GM23248 (cell line): Measurements from ENCODE around the gene PPP1R13B. TPM values are rescaled to one million over a fixed set of nuclear protein-coding genes. Genes with fewer than 3 reads are reported as not detected.
A peak's percentile ranks its signal among the peaks of the same experiment; 100 is the strongest.

ENCODE experiments used
- DNase-seq: peaks from one replicate; pipeline ENCODE4 v3.0.0-alpha.2; 2015
- H2AFZ ChIP-seq: fragments of 200-600 bp; sonication (generic); 2 replicates; pipeline ENCODE4 v1.6.1; 2016; ENCODE audit warnings: antibody characterized with exemption
- H3F3A ChIP-seq: fragments of 200-600 bp; sonication (generic); 2 replicates; pipeline ENCODE4 v1.6.1; 2016; ENCODE audit warnings: mild to moderate bottlenecking, antibody characterized with exemption, mixed run types; ENCODE audit not compliant: insufficient read depth
- H3K27ac ChIP-seq: fragments of 200-600 bp; sonication (generic); 2 replicates; pipeline ENCODE4 v1.5.1; 2016; ENCODE audit warnings: mild to moderate bottlenecking
- H3K27me3 ChIP-seq: fragments of 200-600 bp; sonication (generic); replicated peaks from 2 replicates; pipeline ENCODE4 v1.6.1; 2016; ENCODE audit warnings: mild to moderate bottlenecking; ENCODE audit not compliant: insufficient read depth
- H3K36me3 ChIP-seq: fragments of 200-600 bp; sonication (generic); 2 replicates; pipeline ENCODE4 v1.6.1; 2016; ENCODE audit warnings: low read depth, mild to moderate bottlenecking
- H3K4me1 ChIP-seq: fragments of 200-600 bp; sonication (generic); 2 replicates; pipeline ENCODE4 v1.6.1; 2016; ENCODE audit warnings: mild to moderate bottlenecking; ENCODE audit not compliant: insufficient read depth
- H3K4me2 ChIP-seq: fragments of 200-600 bp; sonication (generic); one replicate; pipeline ENCODE4 v1.6.1; 2016; ENCODE audit warnings: mild to moderate bottlenecking; ENCODE audit not compliant: unreplicated experiment
- H3K4me3 ChIP-seq: fragments of 200-600 bp; sonication (generic); 2 replicates; pipeline ENCODE4 v1.5.1; 2016; ENCODE audit warnings: mild to moderate bottlenecking
- H3K79me2 ChIP-seq: fragments of 200-600 bp; sonication (generic); 2 replicates; pipeline ENCODE4 v1.6.1; 2016; ENCODE audit warnings: mild to moderate bottlenecking; ENCODE audit not compliant: insufficient read depth
- H3K9ac ChIP-seq: fragments of 200-600 bp; sonication (generic); 2 replicates; pipeline ENCODE4 v1.6.1; 2016; ENCODE audit warnings: mild to moderate bottlenecking
- H3K9me2 ChIP-seq: fragments of 200-600 bp; sonication (generic); 2 replicates; pipeline ENCODE4 v1.6.1; 2016; ENCODE audit warnings: mixed run types, mild to moderate bottlenecking, moderate library complexity; ENCODE audit not compliant: insufficient read depth
- H3K9me3 ChIP-seq: fragments of 200-600 bp; sonication (generic); one replicate; pipeline ENCODE4 v1.6.1; 2017; ENCODE audit warnings: low read depth
- H4K20me1 ChIP-seq: fragments of 200-600 bp; sonication (generic); 2 replicates; pipeline ENCODE4 v1.6.0; 2016; ENCODE audit not compliant: insufficient read depth
- EZH2 ChIP-seq: fragments of 200-600 bp; sonication (generic); IDR thresholded peaks from 2 replicates; pipeline ENCODE4 v1.6.1; 2018; ENCODE audit warnings: antibody characterized with exemption, mild to moderate bottlenecking; ENCODE audit not compliant: insufficient read depth, poor library complexity, severe bottlenecking
- EZH2phosphoT487 ChIP-seq: fragments of 200-600 bp; sonication (generic); IDR thresholded peaks from 2 replicates; pipeline ENCODE4 v1.6.1; 2018; ENCODE audit warnings: antibody characterized with exemption, moderate library complexity, mild to moderate bottlenecking, low read depth; ENCODE audit not compliant: insufficient read depth
- WGBS, 2 experiments: methylation state at CpG; one replicate each; pipeline ENCODE4 v1.1.6; 2015 to 2017; ENCODE audit warnings: low lambda C conversion rate in 2 of 2, low coverage in 1 of 2; ENCODE audit errors: missing lambda C conversion rate in 2 of 2; 5-methylcytosine and 5-hydroxymethylcytosine counted together
- in situ Hi-C: fragments of 300-500 bp; cut with MboI; formaldehyde crosslinking; loops from 2 replicates; pipeline ENCODE4 v1.15.0; 2020
- polyA plus RNA-seq: library from polyadenylated mRNA; unstranded; fragments of >200 nt; fragmentation: Nextera tagmentation; extraction: Ambion mirVana; gene quantifications from 2 replicates; pipeline ENCODE4 v1.2.1, GENCODE V29; 2016
- total RNA-seq: library from RNA; depleted of rRNA; stranded (reverse); fragments of >200 nt; shearing (Covaris generic); gene quantifications from 2 replicates; pipeline ENCODE4 v1.2.3, GENCODE V29; 2014

PPP1R13B gene
- total and polyA plus RNA-seq, 2 experiments from 2014 or later, result 2.0 to 4.6 TPM

GRCh38 chr14:103832046-103832445, 15.3 kb downstream of the PPP1R13B start:
- TF ChIP-seq EZH2phosphoT487, result no peak
- no peak for TF ChIP-seq EZH2
- Histone ChIP-seq H3K27ac (no peak overlapping the region), H3K27me3 (no peaks in the 10 kb centered on the region), H2AFZ (no peak overlapping the region), H3K36me3 (no peaks in the 10 kb centered on the region), H3K9me2 (no peaks in the 10 kb centered on the region), H3K79me2 (peaks cover 11% of the 10 kb centered on the region), H4K20me1 (no peaks in the 10 kb centered on the region), H3K9me3 (no peaks in the 10 kb centered on the region), H3K4me1 (0 out of 2 replicates have a peak, but pooled peaks cover 6% of the 10 kb centered on the region), H3K9ac (no peak overlapping the region), H3K4me2 (no peak overlapping the region), H3K4me3 (no peak overlapping the region), H3F3A (no peaks in the 10 kb centered on the region)
- 50 to 61% methylated on average over 1 of the region's 1 CpG for WGBS, 2 experiments
- peak; percentile 9 for DNase-seq
- in situ Hi-C loops, result no loop called here

DNA sequence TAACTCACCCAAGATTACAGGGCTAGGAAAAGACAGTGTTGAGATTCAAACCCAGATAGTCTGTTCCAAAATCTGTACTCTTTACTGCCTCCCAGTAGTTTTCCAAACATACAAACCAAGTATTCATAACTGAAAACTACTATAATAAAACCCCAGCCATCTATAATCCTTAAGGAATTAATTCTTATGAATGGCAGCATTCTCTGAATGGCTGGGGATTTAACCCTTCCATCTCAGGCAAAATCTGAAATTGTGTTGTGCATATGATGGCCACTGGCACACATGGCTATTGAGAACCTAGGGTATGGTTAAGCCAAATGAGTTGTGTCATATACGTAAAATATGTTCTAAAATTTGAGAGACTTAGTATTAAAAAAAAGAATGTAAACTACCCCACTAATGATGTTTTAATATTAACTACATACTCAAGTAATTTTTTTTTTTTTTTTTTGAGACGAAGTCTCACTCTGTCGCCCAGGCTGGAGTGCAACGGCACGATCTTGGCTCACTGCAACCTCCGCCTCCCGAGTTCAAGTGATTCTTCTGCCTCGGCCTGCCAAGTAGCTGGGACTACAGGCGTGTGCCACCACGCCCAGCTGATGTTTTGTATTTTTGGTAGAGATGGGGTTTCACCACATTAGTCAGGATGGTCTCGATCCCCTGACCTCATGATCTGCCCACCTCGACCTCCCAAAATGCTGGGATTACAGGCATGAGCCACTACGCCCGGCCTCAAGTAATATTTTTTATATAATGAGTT, 16.7 kb downstream of the PPP1R13B start:
- H3K9me3 ChIP-seq, result no peaks in the 10 kb centered on the region
- no peak overlapping the region for H3K27ac ChIP-seq
- H3K9ac ChIP-seq, result no peak overlapping the region
- DNase-seq, result no peak
- H2AFZ ChIP-seq, result no peak overlapping the region
- TF ChIP-seq EZH2, result no peak
- TF ChIP-seq EZH2phosphoT487, result no peak
- H3K36me3 ChIP-seq, result no peaks in the 10 kb centered on the region
- H3K9me2 ChIP-seq, result no peaks in the 10 kb centered on the region
- H3K4me2 ChIP-seq, result no peak overlapping the region
- H4K20me1 ChIP-seq, result no peaks in the 10 kb centered on the region
- in situ Hi-C loops, result no loop called here
- peaks cover 11% of the 10 kb centered on the region for H3K79me2 ChIP-seq
- 0 out of 2 replicates have a peak, but pooled peaks cover 6% of the 10 kb centered on the region for H3K4me1 ChIP-seq
- no peaks in the 10 kb centered on the region for H3K27me3 ChIP-seq
- no peak overlapping the region for H3K4me3 ChIP-seq
- no peaks in the 10 kb centered on the region for H3F3A ChIP-seq
- 44% methylated on average over 14 of the region's 14 CpGs for WGBS, 2 experiments

GRCh38 chr14:103828315-103828967, 18.9 kb downstream of the PPP1R13B start:
- H3K4me3 ChIP-seq, result peak overlapping the region; percentile 9; the same call in 1 of the 2 replicates
- no peaks in the 10 kb centered on the region for H3K9me2 ChIP-seq
- no peak overlapping the region for H3K27ac ChIP-seq
- no peaks in the 10 kb centered on the region for H3F3A ChIP-seq
- 0 out of 2 replicates have a peak overlapping the region, but pooled peaks have one; percentile 12 for H3K9ac ChIP-seq
- no peaks in the 10 kb centered on the region for H4K20me1 ChIP-seq
- TF ChIP-seq EZH2, result no peak
- no peak for TF ChIP-seq EZH2phosphoT487
- H3K27me3 ChIP-seq, result no peaks in the 10 kb centered on the region
- H3K4me2 ChIP-seq, result peak overlapping the region; percentile 34
- no peaks in the 10 kb centered on the region for H3K9me3 ChIP-seq
- peak; percentile 66 for DNase-seq
- H3K79me2 ChIP-seq, result peaks cover 11% of the 10 kb centered on the region
- H3K4me1 ChIP-seq, result 0 out of 2 replicates have a peak, but pooled peaks cover 6% of the 10 kb centered on the region
- WGBS, 2 experiments, result 22 to 25% methylated on average over 9 of the region's 9 CpGs
- peak overlapping the region; percentile 60 for H2AFZ ChIP-seq
- in situ Hi-C loops, result no loop called here
- no peaks in the 10 kb centered on the region for H3K36me3 ChIP-seq

DNA sequence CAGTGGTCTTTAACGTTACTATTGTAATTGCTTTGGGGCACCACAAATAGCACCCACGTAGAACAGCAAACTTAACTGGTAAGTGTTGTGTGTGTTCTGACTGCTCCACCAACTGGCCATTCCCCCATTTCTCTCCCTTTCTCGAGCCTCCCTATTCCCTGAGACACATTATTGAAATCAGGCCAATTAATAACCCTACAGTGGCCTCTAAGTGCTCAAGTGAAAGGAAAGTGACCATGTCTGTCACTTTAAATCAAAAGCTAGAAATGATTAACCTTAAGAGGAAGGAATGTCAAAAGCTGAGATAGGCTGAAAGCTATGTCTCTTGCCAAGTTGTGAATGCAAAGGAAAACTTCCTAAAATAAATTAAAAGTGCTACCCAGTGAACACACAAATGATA, 22.3 kb downstream of the PPP1R13B start:
- Histone ChIP-seq H3K9me3 (no peaks in the 10 kb centered on the region), H3K27me3 (no peaks in the 10 kb centered on the region), H3K9ac (no peak overlapping the region), H4K20me1 (no peaks in the 10 kb centered on the region), H3K36me3 (no peaks in the 10 kb centered on the region), H3K79me2 (no peaks in the 10 kb centered on the region; the same call in 1 of the 2 replicates), H3K27ac (no peak overlapping the region), H3K4me2 (no peak overlapping the region), H3K4me3 (no peak overlapping the region), H2AFZ (no peak overlapping the region), H3K9me2 (no peaks in the 10 kb centered on the region), H3F3A (no peaks in the 10 kb centered on the region), H3K4me1 (peaks cover 8% of the 10 kb centered on the region)
- no peak for TF ChIP-seq EZH2phosphoT487
- TF ChIP-seq EZH2, result no peak
- WGBS, 2 experiments, result 62 to 74% methylated on average over 3 of the region's 3 CpGs
- DNase-seq, result no peak
- in situ Hi-C loops, result no loop called here
